ENCODE data around the gene GRAMD4. TPM values are rescaled to one million over a fixed set of nuclear protein-coding genes. Genes with fewer than 3 reads are reported as not detected.
A peak's percentile ranks its signal among the peaks of the same experiment; 100 is the strongest.

GRAMD4 gene
- total RNA-seq, 1 donor from 2014 or later: 51.5 TPM

- ATAC-seq: no peak
- intact Hi-C loops (cut with DNase I): no loop called here
- DNase-seq (ENCODE audit: low spot score): peak; percentile 61
Measured at GRCh38 chr22:46581538-46582244, 38.5 kb upstream of the GRAMD4 start.

GRCh38 chr22:46582281-46582933 lies 37.8 kb upstream of the GRAMD4 start:
- intact Hi-C loops (cut with DNase I): no loop called here
- DNase-seq (ENCODE audit: low spot score) (peak; percentile 37), ATAC-seq (no peak)

- ATAC-seq (no peak), DNase-seq (ENCODE audit: low spot score) (peak; percentile 51)
- intact Hi-C loops (cut with DNase I): no loop called here
Measured at GRCh38 chr22:46583571-46583970, 36.6 kb upstream of the GRAMD4 start.

- intact Hi-C loops (cut with DNase I): no loop called here
- DNase-seq (ENCODE audit: low spot score) (peak; percentile 49), ATAC-seq (no peak)
Measured at GRCh38 chr22:46584081-46584921, 35.9 kb upstream of the GRAMD4 start.

- DNase-seq (ENCODE audit: low spot score) (no peak), ATAC-seq (no peak)
- intact Hi-C loops (cut with DNase I): no loop called here
Measured at GRCh38 chr22:46585340-46586122, 34.7 kb upstream of the GRAMD4 start.

DNA sequence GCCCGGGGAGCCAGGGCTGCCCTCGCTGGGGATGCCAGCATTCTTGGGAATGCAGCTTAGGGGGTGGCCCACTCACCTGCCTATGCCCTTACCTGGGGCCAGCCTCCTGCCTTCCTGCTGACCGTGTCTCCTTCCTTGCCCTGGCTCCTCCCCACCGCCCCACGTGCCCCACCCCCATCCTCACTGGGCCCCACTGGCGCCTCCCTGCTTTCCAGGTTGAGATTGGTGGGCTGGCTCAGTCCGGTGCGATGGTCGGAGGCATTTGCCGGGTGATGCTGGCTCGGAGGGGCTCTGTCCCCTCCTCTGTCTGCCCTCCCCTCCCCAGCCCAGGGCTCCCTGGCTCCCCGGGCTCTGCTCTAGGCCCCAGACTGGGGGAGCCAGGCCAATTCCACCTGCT lies 34.1 kb upstream of the GRAMD4 start:
- no peak for DNase-seq (ENCODE audit: low spot score)
- intact Hi-C loops (cut with DNase I): no loop called here
- ATAC-seq: no peak

- intact Hi-C loops (cut with DNase I): no loop called here
- DNase-seq (ENCODE audit: low spot score): no peak
Measured at GRCh38 chr22:46586531-46587011, 33.6 kb upstream of the GRAMD4 start.

GRCh38 chr22:46587061-46587460 lies 33.1 kb upstream of the GRAMD4 start:
- intact Hi-C loops (cut with DNase I): no loop called here
- no peak for ATAC-seq
- DNase-seq (ENCODE audit: low spot score): no peak

More at GRCh38 chr22:46586531-46587011, 33.6 kb upstream of the GRAMD4 start:
- ATAC-seq: no peak

GRCh38 chr22:46587492-46588278 lies 32.5 kb upstream of the GRAMD4 start:
- DNase-seq (ENCODE audit: low spot score) (no peak), ATAC-seq (peak; percentile 21)

DNA sequence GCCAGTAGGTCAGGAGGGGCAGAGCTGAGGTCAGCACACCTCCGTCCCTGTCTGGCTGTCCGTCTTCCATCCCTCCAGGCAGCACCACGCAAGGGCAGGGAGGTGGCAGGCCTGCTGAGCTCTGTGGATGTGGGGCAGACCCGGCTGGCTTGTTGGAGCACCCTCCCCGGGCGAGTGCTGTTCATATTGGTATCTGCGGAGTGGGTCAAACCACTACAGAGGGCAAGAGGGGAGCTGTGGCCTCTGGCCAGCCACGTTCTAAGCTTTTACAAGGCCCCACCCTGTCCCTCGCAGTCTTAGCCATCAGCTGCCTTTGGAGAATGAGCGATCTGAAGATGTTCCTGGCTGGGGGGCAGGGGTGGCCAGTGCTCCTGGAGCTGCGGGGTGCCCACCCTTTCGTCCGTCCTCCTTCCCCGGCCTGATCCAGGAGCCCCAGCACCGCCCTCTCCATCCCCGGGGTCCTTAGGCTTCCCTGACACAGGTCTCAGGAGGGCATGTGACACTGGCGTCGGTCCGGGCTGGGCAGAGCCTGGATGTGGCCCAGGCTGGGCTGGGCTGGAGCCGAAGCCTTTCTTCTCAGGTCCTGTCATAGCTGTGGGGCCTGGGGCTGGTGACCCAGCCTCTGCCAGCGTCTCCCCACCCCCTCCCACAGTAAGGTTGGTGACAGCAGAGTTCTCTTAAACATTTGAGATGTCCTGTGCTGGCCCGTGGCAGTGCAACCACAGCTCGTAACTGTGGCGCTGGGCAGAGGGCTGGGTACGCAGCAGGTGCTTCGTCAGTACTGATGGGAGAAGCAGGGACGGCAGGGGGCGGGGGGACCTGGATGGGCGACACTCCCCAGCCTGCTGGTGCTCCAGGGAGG lies 31.7 kb upstream of the GRAMD4 start:
- ATAC-seq: no peak
- intact Hi-C loops (cut with DNase I): no loop called here
- DNase-seq (ENCODE audit: low spot score): no peak

More at GRCh38 chr22:46587492-46588278, 32.5 kb upstream of the GRAMD4 start:
- intact Hi-C loops (cut with DNase I): no loop called here

GRCh38 chr22:46589141-46589748 lies 30.9 kb upstream of the GRAMD4 start:
- ATAC-seq: no peak
- DNase-seq (ENCODE audit: low spot score): no peak
- intact Hi-C loops (cut with DNase I): no loop called here

GRCh38 chr22:46589871-46590271 lies 30.3 kb upstream of the GRAMD4 start:
- DNase-seq (ENCODE audit: low spot score): no peak
- ATAC-seq: no peak
- intact Hi-C loops (cut with DNase I): no loop called here

DNA sequence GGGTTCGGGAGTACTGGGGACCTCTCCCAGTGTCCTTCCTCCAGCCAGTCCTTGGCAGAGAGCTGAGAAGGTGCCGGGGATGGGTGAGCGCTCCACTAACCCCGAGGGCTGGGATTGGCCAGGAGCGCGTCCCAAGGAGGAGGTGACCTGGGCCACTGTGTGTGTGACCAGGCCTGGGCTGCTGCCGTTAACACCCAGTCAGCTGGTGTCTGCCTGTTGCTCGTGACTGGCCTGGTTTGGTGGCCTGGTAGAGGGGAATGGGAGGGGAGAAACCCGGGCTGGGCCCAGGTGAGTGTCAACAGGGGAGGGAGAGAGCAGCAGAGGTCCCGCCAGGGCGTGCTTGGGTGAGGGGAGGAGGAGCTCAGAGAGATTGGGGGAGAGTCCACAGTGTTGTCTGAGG lies 29.9 kb upstream of the GRAMD4 start:
- DNase-seq (ENCODE audit: low spot score) (no peak), ATAC-seq (no peak)
- intact Hi-C loops (cut with DNase I): no loop called here

GRCh38 chr22:46591930-46592329 lies 28.3 kb upstream of the GRAMD4 start:
- ATAC-seq: no peak

GRCh38 chr22:46592390-46592872 lies 27.8 kb upstream of the GRAMD4 start:
- intact Hi-C loops (cut with DNase I): no loop called here
- ATAC-seq: peak; percentile 70
- DNase-seq (ENCODE audit: low spot score): peak; percentile 83

More at GRCh38 chr22:46591930-46592329, 28.3 kb upstream of the GRAMD4 start:
- intact Hi-C loops (cut with DNase I): no loop called here
- no peak for DNase-seq (ENCODE audit: low spot score)

DNA sequence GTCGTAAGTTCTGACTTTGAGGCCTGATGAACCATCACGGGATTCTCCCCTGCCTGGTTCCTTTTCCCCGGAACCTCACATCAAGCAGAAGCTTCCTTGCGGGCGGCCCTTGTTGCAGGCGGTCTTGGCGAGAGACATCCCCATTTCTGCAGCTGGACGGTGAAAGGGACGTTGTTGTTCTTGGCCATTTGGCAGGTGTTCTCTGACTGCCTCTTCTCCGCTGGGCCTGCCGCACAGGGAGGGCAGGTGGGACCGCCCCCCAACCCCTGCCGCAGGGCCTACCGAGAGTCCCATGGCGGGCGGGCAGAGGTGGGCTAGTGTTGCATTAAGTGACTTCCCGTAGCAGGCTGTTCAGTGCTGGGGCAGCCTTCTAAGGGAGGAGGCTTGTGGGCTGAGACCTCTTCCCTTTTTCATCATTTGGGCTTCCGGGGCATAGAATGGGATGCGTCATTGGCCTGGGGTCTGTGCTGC lies 26.9 kb upstream of the GRAMD4 start:
- ATAC-seq (peak; percentile 61), DNase-seq (ENCODE audit: low spot score) (no peak)
- intact Hi-C loops (cut with DNase I): no loop called here
